ENCODE measurements around the gene NTNG2.

NTNG2 gene

DNA sequence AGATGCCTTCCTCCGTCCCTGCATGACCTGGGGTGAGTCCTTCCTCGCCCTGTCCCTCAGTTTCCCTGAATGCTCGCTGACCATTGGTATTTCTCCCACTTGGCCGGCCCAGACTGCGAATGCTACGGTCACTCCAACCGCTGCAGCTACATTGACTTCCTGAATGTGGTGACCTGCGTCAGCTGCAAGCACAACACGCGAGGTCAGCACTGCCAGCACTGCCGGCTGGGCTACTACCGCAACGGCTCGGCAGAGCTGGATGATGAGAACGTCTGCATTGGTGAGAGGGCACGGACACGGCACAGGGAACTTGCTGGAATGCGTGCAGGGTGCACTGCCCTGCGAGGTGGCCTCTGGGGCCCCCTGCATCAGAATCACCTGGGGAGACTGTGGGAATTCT lies 77.1 kb downstream of the NTNG2 start:
- Mint-ChIP-seq H3K9me3 (ENCODE audit: low read depth) (no peaks in the 10 kb centered on the region), H3K4me3 (no peak overlapping the region), H3K27ac (no peak overlapping the region), H3K4me1 (ENCODE audit: low read depth) (peaks cover 11% of the 10 kb centered on the region), H3K27me3 (no peaks in the 10 kb centered on the region), H3K36me3 (no peaks in the 10 kb centered on the region)

DNA sequence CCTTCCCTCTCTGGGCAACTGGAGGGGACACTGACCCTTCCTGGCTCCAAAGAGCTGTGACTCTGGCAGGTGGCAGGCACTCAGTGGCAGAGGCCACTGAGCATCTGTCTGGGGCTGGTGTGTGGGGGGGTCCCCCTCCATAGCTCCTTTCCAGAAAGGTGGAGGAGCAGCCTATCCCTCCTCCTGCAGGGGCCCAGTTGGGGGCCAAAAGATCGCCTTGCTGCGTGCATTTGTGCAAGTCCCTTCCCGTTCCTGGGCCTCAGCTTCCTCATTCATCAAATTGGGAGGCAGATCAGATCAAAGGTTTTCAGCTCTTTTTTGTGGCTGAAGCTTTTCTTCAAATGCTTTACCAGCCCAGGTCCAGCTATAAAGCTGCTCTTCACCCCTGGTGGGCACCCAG lies 77.7 kb downstream of the NTNG2 start:
- H3K9me3 Mint-ChIP-seq (ENCODE audit: low read depth): no peaks in the 10 kb centered on the region
- H3K27ac Mint-ChIP-seq: no peak overlapping the region
- H3K4me3 Mint-ChIP-seq: no peak overlapping the region
- peaks cover 11% of the 10 kb centered on the region for H3K4me1 Mint-ChIP-seq (ENCODE audit: low read depth)
- no peaks in the 10 kb centered on the region for H3K27me3 Mint-ChIP-seq
- no peaks in the 10 kb centered on the region for H3K36me3 Mint-ChIP-seq

DNA sequence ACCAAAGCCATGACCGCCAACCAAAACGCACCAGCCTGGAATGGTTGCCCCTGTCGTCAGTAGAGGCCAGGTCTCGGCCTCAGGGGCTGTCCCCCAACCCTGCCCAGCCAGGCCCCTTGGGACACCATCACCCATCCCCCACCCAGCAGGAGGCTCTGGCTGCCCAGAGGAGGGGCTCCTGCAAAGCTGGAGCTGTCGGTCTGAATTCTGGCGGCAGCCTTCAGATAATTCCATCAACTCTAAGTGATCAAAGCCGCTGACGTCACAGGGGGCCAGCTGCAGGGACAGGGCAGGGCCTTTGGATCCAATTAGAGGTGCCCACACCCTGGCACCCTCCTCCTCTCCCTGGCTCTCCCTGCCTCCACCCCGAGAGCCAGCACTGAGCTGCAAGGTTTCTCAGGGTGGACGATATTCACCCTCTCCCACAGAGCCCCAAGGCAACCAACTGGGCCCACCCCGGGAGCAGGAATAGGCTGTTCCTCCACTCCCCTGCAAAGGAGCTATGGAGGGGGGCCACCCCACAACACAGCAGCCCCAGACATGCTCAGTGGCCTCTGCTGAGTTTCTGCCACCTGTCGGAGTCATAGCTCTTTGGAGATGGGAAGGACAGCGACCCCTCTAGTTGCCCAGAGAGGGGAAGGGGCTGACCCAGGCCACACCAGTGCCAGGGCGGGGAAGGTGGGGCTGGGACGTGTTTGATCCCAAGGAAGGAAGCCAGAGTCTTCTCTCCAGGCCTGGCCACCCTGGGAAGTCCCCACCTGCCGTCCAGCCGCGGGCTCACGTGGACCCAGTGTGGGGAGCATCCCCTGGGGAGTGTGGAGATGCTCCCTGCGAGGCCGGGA lies 78.4 kb downstream of the NTNG2 start:
- H3K4me1 Mint-ChIP-seq (ENCODE audit: low read depth): peaks cover 11% of the 10 kb centered on the region
- H3K27me3 Mint-ChIP-seq: no peaks in the 10 kb centered on the region
- no peaks in the 10 kb centered on the region for H3K9me3 Mint-ChIP-seq (ENCODE audit: low read depth)
- H3K4me3 Mint-ChIP-seq: peak overlapping the region; percentile 49
- no peaks in the 10 kb centered on the region for H3K36me3 Mint-ChIP-seq
- no peak overlapping the region for H3K27ac Mint-ChIP-seq

DNA sequence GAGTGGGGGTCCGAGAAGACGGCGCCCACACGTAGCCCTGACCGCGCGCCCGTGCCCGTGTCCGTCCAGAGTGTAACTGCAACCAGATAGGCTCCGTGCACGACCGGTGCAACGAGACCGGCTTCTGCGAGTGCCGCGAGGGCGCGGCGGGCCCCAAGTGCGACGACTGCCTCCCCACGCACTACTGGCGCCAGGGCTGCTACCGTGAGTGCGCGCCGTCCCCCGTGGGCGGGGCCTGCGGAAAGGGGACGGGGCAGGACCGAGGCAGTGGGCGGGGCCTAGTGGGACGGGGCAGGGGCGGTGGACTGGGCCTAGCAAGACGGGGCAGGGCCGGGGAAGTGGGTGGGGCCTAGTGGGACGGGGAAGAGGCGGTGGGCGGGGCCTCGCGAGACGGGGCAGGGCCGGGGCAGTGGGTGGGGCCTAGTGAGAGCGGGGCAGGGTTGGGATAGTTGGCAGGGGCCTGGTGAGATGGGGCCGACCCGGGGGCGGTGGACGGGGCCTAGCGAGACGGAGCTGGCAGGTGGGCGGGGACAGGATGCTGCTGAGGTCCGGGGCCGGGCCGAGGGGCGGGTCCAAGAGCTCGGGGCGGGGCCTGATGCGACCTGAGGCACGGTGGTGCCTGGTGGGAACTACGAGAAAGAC lies 79.1 kb downstream of the NTNG2 start:
- no peaks in the 10 kb centered on the region for H3K36me3 Mint-ChIP-seq
- H3K9me3 Mint-ChIP-seq (ENCODE audit: low read depth): no peaks in the 10 kb centered on the region
- H3K4me3 Mint-ChIP-seq: peak overlapping the region; percentile 95
- peaks cover 11% of the 10 kb centered on the region for H3K4me1 Mint-ChIP-seq (ENCODE audit: low read depth)
- H3K27me3 Mint-ChIP-seq: peaks cover 2% of the 10 kb centered on the region
- H3K27ac Mint-ChIP-seq: peak overlapping the region; percentile 78

DNA sequence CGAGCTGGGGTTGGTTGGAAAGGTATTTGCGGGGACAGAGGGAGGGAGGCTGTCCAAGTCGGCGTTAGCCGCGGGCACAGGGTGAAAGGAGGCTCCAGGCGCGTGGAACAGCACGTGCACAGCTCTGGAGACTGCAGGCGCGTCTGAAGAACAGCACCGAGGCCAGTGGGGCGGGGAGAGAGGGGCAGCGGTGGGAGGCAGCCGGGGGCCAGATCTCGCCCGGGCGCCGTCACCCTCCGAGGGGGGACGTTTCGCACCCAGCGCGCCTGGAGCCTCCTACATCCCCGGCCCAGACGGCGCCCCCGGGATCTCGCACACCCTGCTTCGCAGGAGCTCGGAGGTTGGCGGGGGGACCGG lies 79.6 kb downstream of the NTNG2 start:
- Mint-ChIP-seq H3K36me3 (no peaks in the 10 kb centered on the region), H3K4me1 (ENCODE audit: low read depth) (peaks cover 9% of the 10 kb centered on the region), H3K27me3 (peaks cover 2% of the 10 kb centered on the region), H3K4me3 (peak overlapping the region; percentile 95), H3K27ac (peak overlapping the region; percentile 78), H3K9me3 (ENCODE audit: low read depth) (no peaks in the 10 kb centered on the region)

DNA sequence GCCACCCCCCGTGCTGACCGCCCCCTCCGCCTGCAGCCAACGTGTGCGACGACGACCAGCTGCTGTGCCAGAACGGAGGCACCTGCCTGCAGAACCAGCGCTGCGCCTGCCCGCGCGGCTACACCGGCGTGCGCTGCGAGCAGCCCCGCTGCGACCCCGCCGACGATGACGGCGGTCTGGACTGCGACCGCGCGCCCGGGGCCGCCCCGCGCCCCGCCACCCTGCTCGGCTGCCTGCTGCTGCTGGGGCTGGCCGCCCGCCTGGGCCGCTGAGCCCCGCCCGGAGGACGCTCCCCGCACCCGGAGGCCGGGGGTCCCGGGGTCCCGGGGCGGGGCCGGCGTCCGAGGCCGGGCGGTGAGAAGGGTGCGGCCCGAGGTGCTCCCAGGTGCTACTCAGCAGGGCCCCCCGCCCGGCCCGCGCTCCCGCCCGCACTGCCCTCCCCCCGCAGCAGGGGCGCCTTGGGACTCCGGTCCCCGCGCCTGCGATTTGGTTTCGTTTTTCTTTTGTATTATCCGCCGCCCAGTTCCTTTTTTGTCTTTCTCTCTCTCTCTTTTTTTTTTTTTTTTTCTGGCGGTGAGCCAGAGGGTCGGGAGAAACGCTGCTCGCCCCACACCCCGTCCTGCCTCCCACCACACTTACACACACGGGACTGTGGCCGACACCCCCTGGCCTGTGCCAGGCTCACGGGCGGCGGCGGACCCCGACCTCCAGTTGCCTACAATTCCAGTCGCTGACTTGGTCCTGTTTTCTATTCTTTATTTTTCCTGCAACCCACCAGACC lies 80.2 kb downstream of the NTNG2 start:
- H3K36me3 Mint-ChIP-seq: no peaks in the 10 kb centered on the region
- H3K27ac Mint-ChIP-seq: no peak overlapping the region
- peaks cover 8% of the 10 kb centered on the region for H3K4me1 Mint-ChIP-seq (ENCODE audit: low read depth)
- H3K9me3 Mint-ChIP-seq (ENCODE audit: low read depth): no peaks in the 10 kb centered on the region
- H3K4me3 Mint-ChIP-seq: peak overlapping the region; percentile 89
- H3K27me3 Mint-ChIP-seq: peaks cover 2% of the 10 kb centered on the region

DNA sequence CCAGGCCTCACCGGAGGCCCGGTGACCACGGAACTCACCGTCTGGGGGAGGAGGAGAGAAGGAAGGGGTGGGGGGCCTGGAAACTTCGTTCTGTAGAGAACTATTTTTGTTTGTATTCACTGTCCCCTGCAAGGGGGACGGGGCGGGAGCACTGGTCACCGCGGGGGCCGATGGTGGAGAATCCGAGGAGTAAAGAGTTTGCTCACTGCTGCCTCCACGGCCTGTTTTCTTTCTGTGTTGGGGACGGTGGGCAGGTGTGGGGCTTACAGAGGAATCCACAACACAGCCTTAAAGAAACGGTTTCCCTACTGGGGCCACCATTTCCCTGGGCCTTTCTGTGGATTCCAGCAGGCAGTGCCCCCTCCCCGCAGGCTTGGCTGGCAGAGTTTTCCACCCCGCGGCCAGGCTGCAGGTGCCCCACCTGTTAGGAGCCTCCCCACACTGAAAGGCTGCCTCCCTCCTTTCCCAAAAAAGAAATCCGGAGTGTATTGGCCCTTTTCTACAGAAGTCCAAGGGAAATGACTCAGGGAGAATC lies 80.8 kb downstream of the NTNG2 start:
- Mint-ChIP-seq H3K27ac (no peak overlapping the region), H3K27me3 (peaks cover 2% of the 10 kb centered on the region), H3K9me3 (ENCODE audit: low read depth) (no peaks in the 10 kb centered on the region), H3K4me3 (peak overlapping the region; percentile 89), H3K4me1 (ENCODE audit: low read depth) (peaks cover 8% of the 10 kb centered on the region), H3K36me3 (no peaks in the 10 kb centered on the region)

DNA sequence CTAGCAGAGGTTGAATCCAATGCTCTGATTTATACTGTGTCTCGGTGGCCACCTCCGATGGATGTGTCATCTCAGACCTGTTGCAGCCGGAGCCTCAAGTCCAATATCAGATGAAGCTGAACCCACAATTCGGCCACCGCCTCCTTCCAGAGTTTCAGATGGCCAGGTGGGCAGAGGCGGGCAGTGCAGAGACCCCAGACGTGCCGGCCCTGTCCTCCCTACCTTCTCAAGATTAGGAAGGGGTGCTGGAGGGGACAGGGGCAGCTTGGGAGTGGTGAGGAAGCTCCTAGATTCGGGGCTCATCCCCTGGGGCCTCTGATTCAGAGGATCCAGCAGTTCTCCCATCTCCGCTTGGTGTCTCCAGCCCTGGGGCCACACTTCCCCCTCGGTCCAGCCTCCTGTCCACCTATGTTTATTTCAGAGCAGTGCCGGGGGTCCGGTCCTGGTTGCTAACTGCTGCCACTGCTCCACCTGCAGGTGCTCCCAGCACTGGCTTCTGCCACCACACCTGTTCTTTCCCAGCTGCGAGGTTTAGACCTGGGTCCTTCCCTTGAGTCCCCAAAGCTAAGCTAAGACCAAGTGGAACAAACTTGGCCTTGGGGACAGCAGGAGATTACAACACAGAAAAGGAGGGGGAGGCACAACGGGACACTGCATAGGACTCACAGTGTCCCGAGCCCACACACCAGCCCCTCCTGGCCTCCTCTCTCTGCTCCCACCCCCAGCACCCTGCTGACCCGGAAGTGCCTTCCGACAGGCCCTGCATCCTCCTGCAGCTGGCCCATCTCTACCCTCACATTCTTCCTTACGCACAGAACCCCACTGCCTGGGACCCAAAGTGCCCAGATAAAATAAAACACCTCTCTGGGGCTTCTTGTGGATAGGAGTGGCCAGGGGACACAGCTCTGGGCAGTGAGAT lies 81.6 kb downstream of the NTNG2 start:
- H3K27me3 Mint-ChIP-seq: peaks cover 2% of the 10 kb centered on the region
- H3K36me3 Mint-ChIP-seq: no peaks in the 10 kb centered on the region
- peak overlapping the region; percentile 89 for H3K4me3 Mint-ChIP-seq
- H3K4me1 Mint-ChIP-seq (ENCODE audit: low read depth): peaks cover 8% of the 10 kb centered on the region
- no peak overlapping the region for H3K27ac Mint-ChIP-seq
- no peaks in the 10 kb centered on the region for H3K9me3 Mint-ChIP-seq (ENCODE audit: low read depth)

DNA sequence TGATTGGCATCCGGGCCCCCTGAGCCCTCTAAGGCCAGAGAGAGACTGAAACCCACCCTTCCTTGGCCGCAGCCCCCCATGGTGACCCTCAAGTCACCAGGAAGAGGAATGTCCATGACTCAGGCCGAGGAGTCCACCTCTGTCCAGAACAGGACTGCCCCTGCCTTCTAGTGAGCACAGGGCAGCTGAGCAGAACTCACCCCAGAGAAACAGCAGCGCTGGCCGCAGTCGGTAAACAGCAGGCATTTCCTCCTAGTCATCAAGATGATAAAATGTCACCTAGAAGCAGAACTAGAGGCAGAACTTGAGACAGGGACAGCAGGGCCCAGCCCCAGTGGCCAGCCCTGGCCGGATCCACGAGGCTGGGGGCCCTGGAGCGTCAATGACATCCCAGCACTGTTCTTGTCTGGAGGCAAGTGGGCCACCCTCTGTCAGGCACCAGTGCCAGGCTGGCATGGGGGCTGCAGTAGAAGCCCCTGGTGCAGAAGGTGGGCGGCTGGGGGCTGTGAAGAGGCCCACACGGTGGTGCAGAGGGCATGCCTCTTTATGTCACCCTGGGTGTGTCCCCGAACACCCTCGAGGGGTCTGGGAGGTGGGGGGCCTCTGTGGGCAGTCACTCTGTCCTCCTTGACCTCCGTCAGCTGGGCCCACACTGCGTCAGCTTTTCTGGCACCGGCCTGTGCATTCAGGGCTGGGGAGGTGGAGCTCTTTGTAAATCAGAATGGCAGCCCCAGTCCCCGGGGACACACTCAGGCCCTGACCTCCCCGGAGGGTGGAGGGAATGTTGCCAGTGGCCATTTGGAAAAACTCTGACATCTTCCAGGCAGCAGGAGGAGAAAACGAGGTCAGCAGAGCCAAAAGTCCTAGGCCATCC lies 83.0 kb downstream of the NTNG2 start:
- Mint-ChIP-seq H3K4me3 (no peak overlapping the region), H3K4me1 (ENCODE audit: low read depth) (peaks cover 8% of the 10 kb centered on the region), H3K27ac (no peak overlapping the region), H3K36me3 (no peaks in the 10 kb centered on the region), H3K27me3 (peaks cover 2% of the 10 kb centered on the region), H3K9me3 (ENCODE audit: low read depth) (no peaks in the 10 kb centered on the region)

DNA sequence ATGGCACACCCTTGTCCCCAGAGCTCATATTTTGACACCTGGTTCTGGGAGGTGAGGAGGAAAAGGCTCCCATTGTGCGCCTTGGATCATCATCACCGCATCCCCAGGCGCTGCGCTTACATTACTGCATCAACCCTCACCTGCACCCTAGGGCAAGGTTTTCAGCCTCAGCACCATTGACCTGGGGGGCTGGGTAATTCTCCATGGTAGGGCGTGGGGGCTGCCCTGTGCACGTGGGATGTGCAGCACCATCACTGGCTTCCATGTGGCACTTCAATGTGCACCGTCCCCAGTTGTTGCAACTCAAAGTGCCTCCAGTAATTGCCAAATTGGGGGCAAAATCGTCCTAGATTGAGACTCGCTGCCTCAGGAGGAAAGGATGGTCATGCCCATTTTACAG lies 83.6 kb downstream of the NTNG2 start:
- Mint-ChIP-seq H3K27me3 (peaks cover 2% of the 10 kb centered on the region), H3K4me1 (ENCODE audit: low read depth) (peaks cover 8% of the 10 kb centered on the region), H3K4me3 (no peak overlapping the region), H3K27ac (no peak overlapping the region), H3K36me3 (no peaks in the 10 kb centered on the region), H3K9me3 (ENCODE audit: low read depth) (no peaks in the 10 kb centered on the region)

DNA sequence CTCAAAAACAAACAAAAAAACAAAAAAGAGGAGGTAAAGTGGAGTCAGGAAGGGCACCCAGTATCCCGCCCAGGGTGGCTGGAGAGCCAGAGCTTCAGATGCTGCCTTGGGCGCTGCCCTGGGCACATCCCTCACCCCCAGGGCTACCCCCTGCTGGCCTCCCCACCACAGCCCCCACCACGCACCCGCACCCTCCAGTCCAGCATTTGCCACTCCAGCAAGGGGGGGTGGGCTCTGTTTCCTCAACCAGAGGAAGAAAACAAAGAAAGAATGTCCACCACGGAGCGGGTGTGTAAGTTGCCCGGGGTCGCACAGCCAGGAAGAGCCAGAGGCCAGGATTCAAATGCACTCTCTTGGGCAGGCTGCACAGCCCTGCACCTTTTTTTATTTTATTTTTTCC lies 86.1 kb downstream of the NTNG2 start:
- H3K9me3 Mint-ChIP-seq (ENCODE audit: low read depth): no peaks in the 10 kb centered on the region
- no peaks in the 10 kb centered on the region for H3K36me3 Mint-ChIP-seq
- H3K4me1 Mint-ChIP-seq (ENCODE audit: low read depth): peaks cover 3% of the 10 kb centered on the region
- H3K27ac Mint-ChIP-seq: no peak overlapping the region
- peaks cover 2% of the 10 kb centered on the region for H3K27me3 Mint-ChIP-seq
- no peak overlapping the region for H3K4me3 Mint-ChIP-seq

DNA sequence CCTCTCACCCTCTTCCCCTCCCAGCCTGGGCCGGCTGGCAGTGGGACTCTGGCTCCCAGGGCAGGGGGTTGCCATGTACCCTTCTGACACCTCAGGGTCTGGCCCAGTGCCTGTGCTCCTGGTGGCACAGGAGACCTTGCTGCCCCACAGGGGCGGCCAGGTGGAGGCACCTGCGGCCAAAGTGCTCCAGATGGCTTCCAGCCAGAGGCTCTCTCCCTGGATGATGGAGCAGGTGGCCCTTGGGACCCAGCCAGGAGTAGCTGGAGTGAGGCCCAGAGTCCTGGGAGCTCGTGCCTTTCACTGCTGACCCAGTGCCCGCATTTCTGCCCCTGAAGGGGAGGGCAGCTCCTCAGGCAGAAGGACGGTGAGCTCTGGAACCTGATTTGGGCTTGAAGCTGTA lies 87.3 kb downstream of the NTNG2 start:
- no peak overlapping the region for H3K27ac Mint-ChIP-seq
- H3K4me3 Mint-ChIP-seq: no peak overlapping the region
- H3K36me3 Mint-ChIP-seq: no peaks in the 10 kb centered on the region
- H3K9me3 Mint-ChIP-seq (ENCODE audit: low read depth): no peaks in the 10 kb centered on the region
- H3K4me1 Mint-ChIP-seq (ENCODE audit: low read depth): peaks cover 2% of the 10 kb centered on the region
- peaks cover 2% of the 10 kb centered on the region for H3K27me3 Mint-ChIP-seq

DNA sequence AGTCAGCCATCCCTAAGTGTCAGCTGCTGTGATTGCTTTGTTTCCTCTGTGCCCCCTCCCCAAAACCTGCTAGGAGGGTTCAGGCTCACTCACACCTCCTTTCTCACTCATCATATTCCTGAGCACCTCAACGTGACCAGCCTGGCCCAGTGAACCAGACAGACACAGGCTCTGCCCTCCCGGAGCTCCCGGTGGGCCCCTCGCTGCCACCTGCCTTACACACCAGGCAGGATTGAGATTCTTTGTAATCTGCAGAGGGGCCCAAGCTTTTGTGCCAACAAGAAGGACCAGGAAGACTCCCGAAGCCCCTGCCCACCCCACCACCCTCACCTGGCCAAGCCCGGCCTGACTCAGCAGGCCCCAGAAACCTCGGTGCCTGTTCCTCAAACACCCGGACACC lies 87.8 kb downstream of the NTNG2 start:
- no peaks in the 10 kb centered on the region for H3K36me3 Mint-ChIP-seq
- H3K27me3 Mint-ChIP-seq: peaks cover 2% of the 10 kb centered on the region
- no peaks in the 10 kb centered on the region for H3K9me3 Mint-ChIP-seq (ENCODE audit: low read depth)
- H3K4me3 Mint-ChIP-seq: no peak overlapping the region
- peaks cover 2% of the 10 kb centered on the region for H3K4me1 Mint-ChIP-seq (ENCODE audit: low read depth)
- no peak overlapping the region for H3K27ac Mint-ChIP-seq
